Sigmoid colon (tissue), 7 donors: ENCODE measurements around the gene GMDS. TPM values are rescaled to one million over a fixed set of nuclear protein-coding genes. Genes with fewer than 3 reads are reported as not detected.

Source experiments
- DNase-seq: peaks from one replicate; pipeline ENCODE4 v3.0.0-alpha.2; 2019
- H3K27ac ChIP-seq, 4 donors: fragments of 200-600 bp; sonication (generic); one replicate each; pipeline ENCODE4 v1.5.1; 2016 to 2019; ENCODE audit warnings: mild to moderate bottlenecking in 1 of 4
- H3K27me3 ChIP-seq, 3 donors: fragments of 200-600 bp; sonication (generic); one replicate each; pipeline ENCODE4 v1.5.1; 2019; ENCODE audit warnings: mild to moderate bottlenecking in 1 of 3
- H3K36me3 ChIP-seq, 4 donors: fragments of 200-600 bp; sonication (generic); one replicate each; pipeline ENCODE4 v1.5.1; 2016 to 2019
- H3K4me1 ChIP-seq, 4 donors: fragments of 200-600 bp; sonication (generic); one replicate each; pipeline ENCODE4 v1.5.1; 2017 to 2019
- H3K4me3 ChIP-seq, 4 donors: fragments of 200-600 bp; sonication (generic); one replicate each; pipeline ENCODE4 v1.5.1; 2017 to 2019; ENCODE audit warnings: mild to moderate bottlenecking in 2 of 4, moderate library complexity in 1 of 4
- H3K9me3 ChIP-seq, 4 donors: fragments of 200-600 bp in 3 of 4; sonication (generic) in 3 of 4; one replicate each; pipeline versions ENCODE4 v1.5.1 to v1.6.1; 2013 to 2019
- EP300 ChIP-seq, 4 donors: sonication (generic); formaldehyde crosslinking; IDR thresholded peaks; one replicate each; pipeline ENCODE4 v1.6.1; 2017; ENCODE audit warnings: antibody characterized with exemption in 4 of 4
- POLR2A ChIP-seq, 2 donors: fragments of 450-650 bp; IDR thresholded peaks; one replicate each; pipeline ENCODE4 v1.6.1; 2016; ENCODE audit warnings: antibody characterized with exemption in 2 of 2, mild to moderate bottlenecking in 2 of 2, moderate library complexity in 2 of 2
- POLR2AphosphoS5 ChIP-seq, 4 donors: sonication (generic); formaldehyde crosslinking; IDR thresholded peaks; one replicate each; pipeline ENCODE4 v1.6.1; 2017; ENCODE audit warnings: antibody characterized with exemption in 4 of 4
- WGBS, 2 donors: extraction: QIAGEN DNeasy Blood & Tissue Kit; methylation state at CpG; one replicate each; pipeline ENCODE4 v1.1.7; 2013; 5-methylcytosine and 5-hydroxymethylcytosine counted together
- intact Hi-C: fragments of 100-400 bp; cut with DNase I; formaldehyde crosslinking; loops from one replicate; pipeline ENCODE4 v1.15.1; 2023
- polyA plus RNA-seq, 3 donors: library from polyadenylated mRNA; stranded (reverse); fragments of 200-250 nt; gene quantifications; one replicate each; pipeline ENCODE4 v1.2.3, GENCODE V29; 2013
- total RNA-seq, 4 donors: library from RNA; depleted of rRNA; stranded (reverse); fragments of >200 nt; gene quantifications; one replicate each; pipeline ENCODE4 v1.1.0, GENCODE V29; 2016
- TF ChIP-seq, protein P1 (sequence below), 4 experiments: fragments of 450-650 bp in 3 of 4; fragments of 200-600 bp in 1 of 4; IDR thresholded peaks; one replicate each; pipeline ENCODE4 v1.5.1; 2016 to 2019; ENCODE audit warnings: antibody characterized with exemption in 4 of 4, mild to moderate bottlenecking in 3 of 4, moderate library complexity in 2 of 4
- donor health status: healthy with polysubstance abuse.
- donor health status: Bipolar disorder and iron deficiency.
- donor health status: healthy.

The GMDS gene
- total and polyA plus RNA-seq, 7 donors: 3.1 to 173 (median 9.4) TPM

DNA sequence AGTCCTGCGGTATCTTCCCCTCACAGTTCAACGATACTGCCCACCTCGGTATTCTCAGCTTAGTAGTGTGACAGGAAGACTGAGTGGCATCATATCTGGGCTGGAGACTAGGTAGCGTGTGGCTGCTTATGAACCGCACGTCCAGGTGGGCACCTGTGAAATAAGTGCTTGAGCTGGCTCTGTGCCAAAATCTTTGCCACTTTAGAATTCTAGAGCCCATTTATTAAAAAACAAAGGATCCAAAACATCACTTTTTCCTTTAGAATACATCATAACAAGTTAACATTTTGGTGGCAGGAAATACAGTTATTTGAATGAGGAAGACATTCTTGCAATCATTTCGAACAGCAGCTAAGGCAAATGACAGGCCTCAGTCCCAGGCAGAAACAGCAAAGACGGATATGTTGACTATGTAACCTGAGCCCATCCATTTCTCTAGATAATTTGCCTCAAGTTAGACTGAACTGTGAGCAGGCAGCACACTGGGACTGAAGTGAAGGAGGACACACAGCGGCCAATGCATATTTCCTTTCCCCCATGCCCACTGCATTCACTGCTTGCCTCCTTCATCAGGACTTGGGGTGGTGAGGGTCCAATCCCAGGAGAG, 136.6 kb downstream of the GMDS start:
- Histone ChIP-seq H3K4me1 (peaks cover 0 to 7% (median 3%) of the 10 kb centered on the region in 4 donors), H3K4me3 (no peak overlapping the region), H3K27ac (no peak overlapping the region), H3K27me3 (no peaks in the 10 kb centered on the region), H3K36me3 (no peaks in the 10 kb centered on the region), H3K9me3 (no peaks in the 10 kb centered on the region)
- TF ChIP-seq, protein P1, sequence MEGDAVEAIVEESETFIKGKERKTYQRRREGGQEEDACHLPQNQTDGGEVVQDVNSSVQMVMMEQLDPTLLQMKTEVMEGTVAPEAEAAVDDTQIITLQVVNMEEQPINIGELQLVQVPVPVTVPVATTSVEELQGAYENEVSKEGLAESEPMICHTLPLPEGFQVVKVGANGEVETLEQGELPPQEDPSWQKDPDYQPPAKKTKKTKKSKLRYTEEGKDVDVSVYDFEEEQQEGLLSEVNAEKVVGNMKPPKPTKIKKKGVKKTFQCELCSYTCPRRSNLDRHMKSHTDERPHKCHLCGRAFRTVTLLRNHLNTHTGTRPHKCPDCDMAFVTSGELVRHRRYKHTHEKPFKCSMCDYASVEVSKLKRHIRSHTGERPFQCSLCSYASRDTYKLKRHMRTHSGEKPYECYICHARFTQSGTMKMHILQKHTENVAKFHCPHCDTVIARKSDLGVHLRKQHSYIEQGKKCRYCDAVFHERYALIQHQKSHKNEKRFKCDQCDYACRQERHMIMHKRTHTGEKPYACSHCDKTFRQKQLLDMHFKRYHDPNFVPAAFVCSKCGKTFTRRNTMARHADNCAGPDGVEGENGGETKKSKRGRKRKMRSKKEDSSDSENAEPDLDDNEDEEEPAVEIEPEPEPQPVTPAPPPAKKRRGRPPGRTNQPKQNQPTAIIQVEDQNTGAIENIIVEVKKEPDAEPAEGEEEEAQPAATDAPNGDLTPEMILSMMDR (IDR thresholded peaks at IDR 0.05): no peak
- no peak for TF ChIP-seq POLR2A (IDR thresholded peaks at IDR 0.05)
- TF ChIP-seq POLR2AphosphoS5 (IDR thresholded peaks at IDR 0.05): no peak
- TF ChIP-seq EP300 (IDR thresholded peaks at IDR 0.05): no peak
- intact Hi-C loops: no loop called here
- 94 to 96% methylated on average over 9 of the region's 9 CpGs for WGBS, 2 donors
- DNase-seq: no peak

DNA sequence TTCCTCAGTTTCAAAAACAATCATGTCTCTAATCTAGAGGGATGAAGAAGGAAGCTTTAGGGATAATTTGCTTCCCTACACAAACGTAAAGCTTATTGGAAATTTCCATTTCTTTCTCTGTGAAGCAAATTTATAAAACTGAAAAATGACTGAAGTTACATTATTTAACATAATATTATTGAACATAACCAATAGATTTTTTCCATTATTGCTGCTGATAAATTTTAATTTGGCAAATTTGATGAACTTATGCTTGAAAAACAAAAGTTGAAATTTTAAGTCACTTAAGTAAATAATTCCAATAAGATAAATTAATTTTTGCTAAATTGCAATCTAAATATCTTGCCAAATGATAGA, 140.9 kb downstream of the GMDS start:
- Histone ChIP-seq H3K4me3 (no peak overlapping the region), H3K36me3 (no peaks in the 10 kb centered on the region), H3K4me1 (no peaks in the 10 kb centered on the region), H3K27ac (no peak overlapping the region), H3K9me3 (no peaks in the 10 kb centered on the region), H3K27me3 (no peaks in the 10 kb centered on the region)
- TF ChIP-seq POLR2A (IDR thresholded peaks at IDR 0.05): no peak
- TF ChIP-seq, protein P1 (IDR thresholded peaks at IDR 0.05): no peak
- TF ChIP-seq POLR2AphosphoS5 (IDR thresholded peaks at IDR 0.05): no peak
- TF ChIP-seq EP300 (IDR thresholded peaks at IDR 0.05): no peak
- no peak for DNase-seq
- intact Hi-C loops: no loop called here
- WGBS, 2 donors: 10 to 13% methylated on average over 1 of the region's 1 CpG

DNA sequence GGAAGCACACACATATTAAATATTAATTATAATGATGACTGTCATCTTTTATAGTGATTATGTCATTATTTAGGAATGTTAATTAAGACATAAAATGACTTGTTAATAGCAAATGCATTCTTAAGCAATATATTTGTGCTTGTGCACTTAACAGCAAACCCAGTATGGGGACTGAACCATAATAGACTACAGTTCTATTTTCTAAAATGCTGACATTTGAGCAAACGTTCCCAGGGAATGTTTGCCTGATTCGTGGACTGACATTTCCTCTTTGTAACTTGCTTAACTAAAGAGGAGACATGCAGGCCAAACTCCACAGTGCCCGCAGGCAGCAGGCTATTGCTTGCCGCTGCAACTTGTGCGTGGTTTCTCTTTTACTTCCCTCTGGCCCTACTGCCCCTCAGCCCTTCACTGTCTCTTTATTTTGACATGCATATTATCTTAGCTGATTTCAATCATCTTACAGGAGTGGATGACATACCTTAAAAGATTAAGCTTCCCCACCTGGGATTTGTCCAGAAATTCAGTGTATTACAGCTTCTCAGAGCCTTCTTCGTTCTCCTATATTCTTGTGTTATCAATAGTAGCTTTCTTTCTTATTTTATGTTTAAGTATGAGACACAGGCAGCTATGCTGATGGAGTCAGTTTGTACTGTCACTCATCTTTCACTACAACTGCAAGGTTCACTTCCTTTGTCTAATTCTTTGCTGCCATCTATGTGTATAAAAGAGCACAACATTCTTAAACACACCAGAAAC, 141.5 kb downstream of the GMDS start:
- DNase-seq: no peak
- WGBS, 2 donors: 65 to 71% methylated on average over 6 of the region's 6 CpGs
- intact Hi-C loops: no loop called here
- TF ChIP-seq, protein P1 (IDR thresholded peaks at IDR 0.05): peak in 1 of 4 experiments; percentile 31
- TF ChIP-seq EP300 (IDR thresholded peaks at IDR 0.05): no peak
- H3K27me3 ChIP-seq: no peaks in the 10 kb centered on the region
- no peak overlapping the region for H3K4me3 ChIP-seq
- no peaks in the 10 kb centered on the region for H3K4me1 ChIP-seq
- H3K27ac ChIP-seq: no peak overlapping the region
- no peaks in the 10 kb centered on the region for H3K36me3 ChIP-seq
- H3K9me3 ChIP-seq: no peaks in the 10 kb centered on the region

DNA sequence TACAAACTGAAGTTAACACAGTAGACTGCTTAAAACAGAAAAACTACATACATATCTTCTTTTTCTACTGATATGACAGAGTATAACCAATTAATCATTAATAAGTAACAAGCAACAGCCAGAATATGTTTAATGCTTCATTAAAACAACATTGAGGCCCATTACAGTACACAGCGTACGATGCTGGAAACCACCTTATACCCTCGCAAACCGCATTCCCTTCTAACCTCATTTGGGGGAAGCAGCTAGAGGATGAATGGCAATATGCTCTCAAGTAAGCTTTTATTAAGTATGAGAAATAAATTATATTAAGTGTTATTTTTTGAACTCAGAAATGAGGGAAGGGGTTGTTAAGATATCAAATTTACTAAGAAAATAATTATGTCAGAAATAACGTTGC, 142.4 kb downstream of the GMDS start:
- no peak overlapping the region for H3K4me3 ChIP-seq
- no peak for DNase-seq
- no peaks in the 10 kb centered on the region for H3K4me1 ChIP-seq
- no peaks in the 10 kb centered on the region for H3K27me3 ChIP-seq
- TF ChIP-seq EP300 (IDR thresholded peaks at IDR 0.05) (no peak), POLR2A (IDR thresholded peaks at IDR 0.05) (no peak), POLR2AphosphoS5 (IDR thresholded peaks at IDR 0.05) (no peak)
- TF ChIP-seq, protein P1 (IDR thresholded peaks at IDR 0.05): no peak
- no peaks in the 10 kb centered on the region for H3K36me3 ChIP-seq
- 93 to 94% methylated on average over 5 of the region's 5 CpGs for WGBS, 2 donors
- intact Hi-C loops: no loop called here
- H3K9me3 ChIP-seq: no peaks in the 10 kb centered on the region
- H3K27ac ChIP-seq: peak overlapping the region in 1 of 4 donors; percentile 22
